DND-41 (cell line): ENCODE results near the gene NCOR1.
"Not testable (repeated sequence)": the region's sequence is repeated elsewhere in the genome, so short reads cannot be mapped to it uniquely, and the experiment has no call there.

Source experiments
- ATAC-seq: fragments of 200-7000 bp; cut with Tn5 transposase; 3 replicates; pipeline ENCODE4 v1.9.1; 2021; ENCODE audit warnings: low read depth; ENCODE audit not compliant: insufficient read depth
- DNase-seq: peaks from one replicate; pipeline ENCODE4 v3.0.0-alpha.2; 2020
- H2AFZ ChIP-seq: 2 replicates; pipeline ENCODE4 v1.6.0; 2012; ENCODE audit warnings: low read depth, low read length
- H3K27ac ChIP-seq: 2 replicates; pipeline ENCODE4 v1.5.1; 2012; ENCODE audit warnings: low read length, inconsistent platforms
- H3K27me3 ChIP-seq: fragments of 200-600 bp; sonication (generic); 2 replicates; pipeline ENCODE4 v1.6.0; 2012; ENCODE audit warnings: low read length, mild to moderate bottlenecking, inconsistent platforms; ENCODE audit not compliant: insufficient read depth, poor library complexity
- H3K36me3 ChIP-seq: 2 replicates; pipeline ENCODE4 v1.5.1; 2012; ENCODE audit warnings: low read length, inconsistent platforms; ENCODE audit not compliant: insufficient read depth
- H3K4me1 ChIP-seq: 2 replicates; pipeline ENCODE4 v1.5.1; 2012; ENCODE audit warnings: mild to moderate bottlenecking, low read length; ENCODE audit not compliant: insufficient read depth
- H3K4me2 ChIP-seq: 2 replicates; pipeline ENCODE4 v1.6.0; 2012; ENCODE audit warnings: mild to moderate bottlenecking, moderate library complexity, low read length, inconsistent platforms; ENCODE audit not compliant: insufficient read depth
- H3K4me3 ChIP-seq, 2 experiments: fragments of 200-600 bp in 1 of 2; shearing (Covaris generic) in 1 of 2; 2 replicates each; pipeline ENCODE4 v1.5.1; 2012 to 2016; ENCODE audit warnings: inconsistent platforms in 2 of 2, low read length in 2 of 2, mild to moderate bottlenecking in 2 of 2, low read depth in 1 of 2, moderate library complexity in 1 of 2
- H3K79me2 ChIP-seq: 2 replicates; pipeline ENCODE4 v1.6.0; 2012; ENCODE audit warnings: low read length, inconsistent platforms; ENCODE audit not compliant: insufficient read depth
- H3K9ac ChIP-seq: 2 replicates; pipeline ENCODE4 v1.6.0; 2012; ENCODE audit warnings: low read depth, mild to moderate bottlenecking, inconsistent platforms, low read length, moderate library complexity
- H3K9me3 ChIP-seq: 2 replicates; pipeline ENCODE4 v1.5.1; 2012; ENCODE audit warnings: low read length, moderate library complexity, mild to moderate bottlenecking, inconsistent platforms; ENCODE audit not compliant: insufficient read depth, severe bottlenecking
- H4K20me1 ChIP-seq: 2 replicates; pipeline ENCODE4 v1.6.0; 2012; ENCODE audit warnings: low read length; ENCODE audit not compliant: insufficient read depth
- EZH2 ChIP-seq: IDR thresholded peaks from 3 replicates; pipeline ENCODE4 v1.6.1; 2012; ENCODE audit warnings: borderline replicate concordance, low read depth, mild to moderate bottlenecking, moderate library complexity, low read length, inconsistent platforms; ENCODE audit not compliant: severe bottlenecking
- TF ChIP-seq, protein P1 (sequence below): IDR thresholded peaks from 2 replicates; pipeline ENCODE4 v1.5.1; 2012; ENCODE audit warnings: borderline replicate concordance, low read length, moderate library complexity, mild to moderate bottlenecking; ENCODE audit not compliant: poor library complexity, severe bottlenecking; ENCODE audit errors: extremely low read depth

NCOR1 gene

DNA sequence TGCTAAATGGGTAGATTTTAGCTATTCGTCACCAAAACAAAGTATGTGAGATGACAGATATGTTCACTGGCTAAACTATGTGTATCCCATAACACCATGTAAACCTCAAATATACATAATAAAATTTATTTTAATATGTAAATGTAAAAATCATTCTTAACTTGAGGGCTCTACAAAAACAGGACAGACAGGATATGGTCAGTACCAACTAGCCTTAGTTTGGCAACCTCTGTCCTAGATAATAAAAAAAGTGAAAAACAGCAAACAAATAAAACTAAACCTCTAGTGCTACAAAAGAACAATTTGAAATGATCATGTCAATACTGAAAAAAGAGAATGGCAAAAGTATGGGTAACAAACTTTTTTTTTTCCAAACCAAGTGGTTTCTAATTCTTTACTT, 33.8 kb downstream of the NCOR1 start:
- no peak overlapping the region for H3K4me3 ChIP-seq
- no peak overlapping the region for H3K4me2 ChIP-seq
- H4K20me1 ChIP-seq = peaks cover 13% of the 10 kb centered on the region; the same call in 1 of the 2 replicates
- no peak overlapping the region for H3K27ac ChIP-seq
- H3K9me3 ChIP-seq = no peaks in the 10 kb centered on the region
- H3K36me3 ChIP-seq = peaks cover 30% of the 10 kb centered on the region
- TF ChIP-seq EZH2 = no peak
- TF ChIP-seq, protein P1, sequence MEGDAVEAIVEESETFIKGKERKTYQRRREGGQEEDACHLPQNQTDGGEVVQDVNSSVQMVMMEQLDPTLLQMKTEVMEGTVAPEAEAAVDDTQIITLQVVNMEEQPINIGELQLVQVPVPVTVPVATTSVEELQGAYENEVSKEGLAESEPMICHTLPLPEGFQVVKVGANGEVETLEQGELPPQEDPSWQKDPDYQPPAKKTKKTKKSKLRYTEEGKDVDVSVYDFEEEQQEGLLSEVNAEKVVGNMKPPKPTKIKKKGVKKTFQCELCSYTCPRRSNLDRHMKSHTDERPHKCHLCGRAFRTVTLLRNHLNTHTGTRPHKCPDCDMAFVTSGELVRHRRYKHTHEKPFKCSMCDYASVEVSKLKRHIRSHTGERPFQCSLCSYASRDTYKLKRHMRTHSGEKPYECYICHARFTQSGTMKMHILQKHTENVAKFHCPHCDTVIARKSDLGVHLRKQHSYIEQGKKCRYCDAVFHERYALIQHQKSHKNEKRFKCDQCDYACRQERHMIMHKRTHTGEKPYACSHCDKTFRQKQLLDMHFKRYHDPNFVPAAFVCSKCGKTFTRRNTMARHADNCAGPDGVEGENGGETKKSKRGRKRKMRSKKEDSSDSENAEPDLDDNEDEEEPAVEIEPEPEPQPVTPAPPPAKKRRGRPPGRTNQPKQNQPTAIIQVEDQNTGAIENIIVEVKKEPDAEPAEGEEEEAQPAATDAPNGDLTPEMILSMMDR = no peak
- no peaks in the 10 kb centered on the region for H3K4me1 ChIP-seq
- H3K27me3 ChIP-seq = no peaks in the 10 kb centered on the region
- no peak for ATAC-seq
- H2AFZ ChIP-seq = no peak overlapping the region
- peaks cover 91% of the 10 kb centered on the region for H3K79me2 ChIP-seq
- no peak overlapping the region for H3K9ac ChIP-seq
- no peak for DNase-seq

DNA sequence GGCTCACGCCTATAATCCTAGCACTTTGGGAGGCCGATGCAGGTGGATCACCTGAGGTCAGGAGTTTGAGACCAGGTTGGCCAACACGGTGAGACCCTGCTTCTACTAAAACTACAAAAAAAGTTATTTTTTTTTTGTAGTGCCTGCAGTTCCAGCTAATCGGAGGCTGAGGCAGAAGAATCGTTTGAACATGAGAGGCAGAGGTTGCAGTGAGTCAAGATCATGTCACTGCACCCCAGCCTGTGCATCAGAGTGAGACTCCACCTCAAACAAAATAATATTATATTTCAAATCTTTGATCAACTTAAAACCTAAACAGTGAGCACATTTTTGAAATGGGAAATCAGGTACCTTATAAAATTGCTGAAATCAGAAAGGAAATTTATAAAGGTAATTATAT, 36.5 kb downstream of the NCOR1 start:
- no peak overlapping the region for H2AFZ ChIP-seq
- peaks cover 92% of the 10 kb centered on the region for H3K79me2 ChIP-seq
- H3K36me3 ChIP-seq = peaks cover 9% of the 10 kb centered on the region
- no peaks in the 10 kb centered on the region for H3K4me1 ChIP-seq
- H3K9ac ChIP-seq = no peak overlapping the region
- H4K20me1 ChIP-seq = peaks cover 16% of the 10 kb centered on the region; the same call in 1 of the 2 replicates
- H3K27me3 ChIP-seq = no peaks in the 10 kb centered on the region
- ATAC-seq (no peak), DNase-seq (no peak)
- no peak for TF ChIP-seq EZH2
- TF ChIP-seq, protein P1 = no peak
- no peak overlapping the region for H3K4me2 ChIP-seq
- no peak overlapping the region for H3K4me3 ChIP-seq
- H3K27ac ChIP-seq = no peak overlapping the region
- no peaks in the 10 kb centered on the region for H3K9me3 ChIP-seq

DNA sequence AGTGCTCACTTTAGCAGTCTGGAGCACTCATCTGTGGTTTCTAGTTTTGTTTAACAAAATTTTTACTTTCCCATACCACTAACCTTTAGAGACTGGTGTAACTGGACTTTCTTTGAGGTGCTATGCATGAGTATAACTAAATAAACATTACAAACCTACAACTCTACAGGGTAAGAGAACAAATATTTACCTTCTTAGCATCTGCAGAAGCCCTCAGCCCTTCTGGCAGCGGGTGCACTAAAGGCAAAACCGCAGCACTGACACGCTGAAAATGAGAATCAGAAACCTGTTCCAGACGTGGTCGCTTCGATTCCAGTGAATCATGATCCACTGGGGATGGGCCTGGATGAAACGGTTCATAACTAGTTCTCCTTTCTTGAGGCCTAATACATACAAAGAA, 43.7 kb downstream of the NCOR1 start:
- Histone ChIP-seq H3K79me2 (peaks cover 45% of the 10 kb centered on the region), H3K4me3 (no peak overlapping the region)

DNA sequence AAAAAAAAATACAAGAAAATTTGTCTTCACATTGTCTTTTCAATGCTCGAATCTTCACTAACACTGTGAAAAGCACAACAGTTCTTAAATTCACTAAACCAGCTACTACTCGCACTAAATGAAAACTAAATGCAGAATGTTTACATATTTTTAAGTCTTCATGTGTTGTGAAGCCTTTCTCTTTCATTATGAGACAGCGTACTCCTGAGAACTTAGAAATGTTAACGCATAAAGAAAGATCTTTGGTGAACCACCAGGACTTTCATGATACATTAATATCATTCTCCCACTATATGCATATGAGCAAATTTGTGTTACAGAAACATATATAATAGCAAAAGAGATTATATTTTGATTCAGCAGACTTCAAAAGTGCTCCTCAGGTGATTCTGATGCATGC, 48.6 kb downstream of the NCOR1 start:
- H2AFZ ChIP-seq, H4K20me1 ChIP-seq, H3K9ac ChIP-seq, H3K9me3 ChIP-seq, DNase-seq, H3K4me3 ChIP-seq, ATAC-seq, H3K4me1 ChIP-seq, H3K27ac ChIP-seq, H3K4me2 ChIP-seq, H3K79me2 ChIP-seq, H3K27me3 ChIP-seq: not testable (repeated sequence)
- H3K36me3 ChIP-seq = peaks cover 30% of the 10 kb centered on the region

More for the DNA sequence above, 43.7 kb downstream of the NCOR1 start:
- Histone ChIP-seq H3K4me1 (no peaks in the 10 kb centered on the region), H3K9ac (no peak overlapping the region), H3K4me2 (no peak overlapping the region), H3K9me3 (no peaks in the 10 kb centered on the region), H3K27me3 (no peaks in the 10 kb centered on the region), H3K27ac (no peak overlapping the region), H2AFZ (no peak overlapping the region), H4K20me1 (peaks cover 13% of the 10 kb centered on the region), H3K36me3 (peaks cover 21% of the 10 kb centered on the region)
- DNase-seq (no peak), ATAC-seq (no peak)
- TF ChIP-seq EZH2 = no peak
- TF ChIP-seq, protein P1 = no peak
